HepG2 (cell line): Measurements from ENCODE around the gene P4HB. TPM values are rescaled to one million over a fixed set of nuclear protein-coding genes. Genes with fewer than 3 reads are reported as not detected.

Source experiments
- AGO2 ChIP-seq: fragments of 200-400 bp; formaldehyde crosslinking; optimal IDR thresholded peaks from 2 replicates; pipeline ENCODE3; 2017; ENCODE audit warnings: mild to moderate bottlenecking, low read depth, low read length, moderate library complexity
- ARID2 ChIP-seq: sonication (generic); formaldehyde crosslinking; IDR thresholded peaks from 2 replicates; pipeline ENCODE4 v1.8.1; 2022; ENCODE audit warnings: mild to moderate bottlenecking, missing genetic modification reagents, borderline replicate concordance
- CBX5 ChIP-seq: sonication (generic); formaldehyde crosslinking; IDR thresholded peaks from 2 replicates; pipeline ENCODE4 v1.4.0; 2020; ENCODE audit warnings: missing genetic modification reagents, borderline replicate concordance
- CEBPG ChIP-seq: IDR thresholded peaks from 2 replicates; pipeline ENCODE4 v1.6.1; 2016
- CENPT ChIP-seq: sonication (generic); formaldehyde crosslinking; IDR thresholded peaks from 2 replicates; pipeline ENCODE4 v1.8.0; 2022; ENCODE audit warnings: low read depth, mild to moderate bottlenecking, moderate library complexity, missing genetic modification reagents
- ERF ChIP-seq: IDR thresholded peaks from 2 replicates; pipeline ENCODE4 v1.6.1; 2018; ENCODE audit warnings: missing biosample characterization, missing genetic modification reagents
- ISX ChIP-seq: sonication (generic); formaldehyde crosslinking; conservative IDR thresholded peaks from 2 replicates; pipeline ENCODE4 v1.5.0; 2020; ENCODE audit warnings: missing genetic modification reagents
- KAT2B ChIP-seq: fragments of 150-350 bp; IDR thresholded peaks from 2 replicates; pipeline ENCODE4 v1.6.1; 2014; ENCODE audit warnings: low read depth, low read length, borderline replicate concordance
- KDM5B ChIP-seq: sonication (generic); formaldehyde crosslinking; IDR thresholded peaks from 2 replicates; pipeline ENCODE4 v1.4.0; 2020; ENCODE audit warnings: missing genetic modification reagents, mild to moderate bottlenecking, borderline replicate concordance
- MTA1 ChIP-seq: sonication (generic); formaldehyde crosslinking; IDR thresholded peaks from 2 replicates; pipeline ENCODE4 v1.4.0; 2020; ENCODE audit warnings: missing genetic modification reagents, mild to moderate bottlenecking, borderline replicate concordance
- NCOA2 ChIP-seq: sonication (generic); formaldehyde crosslinking; IDR thresholded peaks from 2 replicates; pipeline ENCODE4 v1.8.0; 2022; ENCODE audit warnings: inconsistent platforms
- NFIC ChIP-seq: IDR thresholded peaks from 2 replicates; pipeline ENCODE4 v1.6.1; 2012; ENCODE audit warnings: mild to moderate bottlenecking, low read length, inconsistent platforms
- POLR2A ChIP-seq, 2 experiments: IDR thresholded peaks; 2 replicates each; pipeline ENCODE4 v1.6.1; 2011; ENCODE audit warnings: low read depth in 2 of 2, low read length in 2 of 2, mild to moderate bottlenecking in 1 of 2, moderate library complexity in 1 of 2; ENCODE audit not compliant: insufficient read depth in 1 of 2
- RFX1 ChIP-seq: fragments of 450-650 bp; IDR thresholded peaks from 2 replicates; pipeline ENCODE4 v1.6.1; 2017
- ZBTB38 ChIP-seq: sonication (generic); formaldehyde crosslinking; IDR thresholded peaks from 2 replicates; pipeline ENCODE4 v1.5.1; 2020; ENCODE audit warnings: mild to moderate bottlenecking, missing genetic modification reagents
- ZFP1 ChIP-seq: IDR thresholded peaks from 2 replicates; pipeline ENCODE4 v1.6.1; 2016
- ZFX ChIP-seq: sonication (generic); formaldehyde crosslinking; IDR thresholded peaks from 2 replicates; pipeline ENCODE4 v1.4.0; 2020; ENCODE audit warnings: mild to moderate bottlenecking, low read depth, missing genetic modification reagents, moderate library complexity
- ZNF225 ChIP-seq: sonication (generic); formaldehyde crosslinking; IDR thresholded peaks from 2 replicates; pipeline ENCODE4 v1.4.0; 2020; ENCODE audit warnings: mild to moderate bottlenecking, missing genetic modification reagents
- ZNF232 ChIP-seq: sonication (generic); formaldehyde crosslinking; IDR thresholded peaks from 2 replicates; pipeline ENCODE4 v1.4.0; 2020; ENCODE audit warnings: missing genetic modification reagents, borderline replicate concordance
- ZNF251 ChIP-seq: sonication (generic); formaldehyde crosslinking; IDR thresholded peaks from 2 replicates; pipeline ENCODE4 v1.9.0; 2021; ENCODE audit warnings: mild to moderate bottlenecking, missing genetic modification reagents
- ZNF629 ChIP-seq: sonication (generic); formaldehyde crosslinking; conservative IDR thresholded peaks from 2 replicates; pipeline ENCODE4 v1.5.0; 2020; ENCODE audit warnings: missing genetic modification reagents
- polyA plus RNA-seq, 8 experiments: library from polyadenylated mRNA; depleted of rRNA in 3 of 8; stranded (reverse) in 7 of 8; unstranded in 1 of 8; fragments of >200 nt; fragmentation: Illumina TruSeq in 4 of 8; extraction: Trizol in 4 of 8; gene quantifications; 2 replicates each; pipeline versions ENCODE4 v1.2.1 to v1.2.3, GENCODE V29; 2011 to 2016; ENCODE audit warnings: low read depth in 4 of 8, missing spikeins in 1 of 8, mixed read lengths in 1 of 8; ENCODE audit not compliant: insufficient read depth in 1 of 8
- total RNA-seq, 5 experiments: library from RNA; depleted of rRNA; stranded (reverse); fragments of >200 nt; fragmentation: Illumina TruSeq; extraction: Trizol; gene quantifications; 2 replicates each; pipeline ENCODE4 v1.2.3, GENCODE V29; 2016; ENCODE audit warnings: low read depth in 1 of 5
- TF ChIP-seq, protein P1 (sequence below): sonication (generic); formaldehyde crosslinking; IDR thresholded peaks from 2 replicates; pipeline ENCODE4 v1.4.0; 2020; ENCODE audit warnings: missing genetic modification reagents
- TF ChIP-seq, protein P2 (sequence below): sonication (generic); formaldehyde crosslinking; IDR thresholded peaks from 2 replicates; pipeline ENCODE4 v1.4.0; 2020; ENCODE audit warnings: missing genetic modification reagents
- TF ChIP-seq, protein P3 (sequence below): sonication (generic); formaldehyde crosslinking; IDR thresholded peaks from 2 replicates; pipeline ENCODE4 v1.8.0; 2023; ENCODE audit warnings: mild to moderate bottlenecking, missing genetic modification reagents

P4HB gene
- total and polyA plus RNA-seq, 2 of the 13 experiments (the other 11 are each of a cell fraction or from before 2014, with no cell fraction given): 185 to 782 TPM

DNA sequence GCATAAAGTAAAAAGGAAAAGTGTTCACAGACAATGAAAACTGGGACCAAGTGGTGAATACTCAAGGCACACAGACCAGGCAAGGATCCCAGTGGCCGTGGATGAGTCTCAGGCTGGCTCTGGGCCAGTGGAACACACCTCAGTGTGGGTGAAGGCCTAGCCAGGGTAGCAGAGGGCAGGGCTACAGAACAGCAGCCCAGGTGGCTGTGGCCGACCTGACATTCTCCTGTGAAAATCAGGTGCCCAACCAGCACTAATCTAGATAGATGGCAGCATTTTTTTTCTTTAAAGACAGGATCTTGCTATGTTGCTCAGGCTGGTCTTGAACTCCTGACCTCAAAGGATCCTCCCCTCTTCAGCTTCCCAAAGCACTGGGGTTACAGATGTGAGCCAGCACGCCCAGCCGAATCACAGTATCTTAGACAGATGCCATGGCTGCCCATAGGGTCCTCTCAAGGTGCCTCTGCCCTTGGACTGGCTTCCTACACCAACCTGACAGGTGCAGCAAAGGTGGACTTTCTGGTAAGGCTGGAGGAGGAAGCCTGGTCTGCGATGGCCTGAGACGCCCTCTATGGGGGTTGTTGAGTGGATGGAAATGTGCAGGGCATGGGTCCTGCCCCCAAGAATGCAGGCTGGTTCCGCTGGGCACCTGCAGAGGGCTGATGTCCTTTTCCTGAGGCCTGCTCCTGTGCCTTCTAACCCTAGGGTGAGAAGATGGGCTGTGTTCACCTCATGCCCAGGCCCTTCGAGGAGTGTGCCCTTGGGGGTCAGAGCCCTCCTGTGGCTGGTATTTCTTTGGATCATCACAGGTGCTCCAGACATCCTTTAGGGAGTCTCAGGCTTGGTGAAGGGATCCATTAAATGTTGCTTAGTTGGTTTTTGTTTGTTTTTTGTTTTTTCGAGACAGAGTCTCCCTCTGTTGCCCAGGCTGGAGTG is 3.8 kb upstream of the P4HB start (continued):
- no peak for TF ChIP-seq ZNF232
- no peak for TF ChIP-seq RFX1
- no peak for TF ChIP-seq KAT2B
- no peak for TF ChIP-seq NFIC
- TF ChIP-seq KDM5B (CRISPR knock-in tag): no peak
- no peak for TF ChIP-seq CENPT
- TF ChIP-seq, protein P1, sequence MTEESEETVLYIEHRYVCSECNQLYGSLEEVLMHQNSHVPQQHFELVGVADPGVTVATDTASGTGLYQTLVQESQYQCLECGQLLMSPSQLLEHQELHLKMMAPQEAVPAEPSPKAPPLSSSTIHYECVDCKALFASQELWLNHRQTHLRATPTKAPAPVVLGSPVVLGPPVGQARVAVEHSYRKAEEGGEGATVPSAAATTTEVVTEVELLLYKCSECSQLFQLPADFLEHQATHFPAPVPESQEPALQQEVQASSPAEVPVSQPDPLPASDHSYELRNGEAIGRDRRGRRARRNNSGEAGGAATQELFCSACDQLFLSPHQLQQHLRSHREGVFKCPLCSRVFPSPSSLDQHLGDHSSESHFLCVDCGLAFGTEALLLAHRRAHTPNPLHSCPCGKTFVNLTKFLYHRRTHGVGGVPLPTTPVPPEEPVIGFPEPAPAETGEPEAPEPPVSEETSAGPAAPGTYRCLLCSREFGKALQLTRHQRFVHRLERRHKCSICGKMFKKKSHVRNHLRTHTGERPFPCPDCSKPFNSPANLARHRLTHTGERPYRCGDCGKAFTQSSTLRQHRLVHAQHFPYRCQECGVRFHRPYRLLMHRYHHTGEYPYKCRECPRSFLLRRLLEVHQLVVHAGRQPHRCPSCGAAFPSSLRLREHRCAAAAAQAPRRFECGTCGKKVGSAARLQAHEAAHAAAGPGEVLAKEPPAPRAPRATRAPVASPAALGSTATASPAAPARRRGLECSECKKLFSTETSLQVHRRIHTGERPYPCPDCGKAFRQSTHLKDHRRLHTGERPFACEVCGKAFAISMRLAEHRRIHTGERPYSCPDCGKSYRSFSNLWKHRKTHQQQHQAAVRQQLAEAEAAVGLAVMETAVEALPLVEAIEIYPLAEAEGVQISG (CRISPR knock-in tag): 0 out of 2 replicates have a peak, but pooled peaks have one; percentile 18
- TF ChIP-seq NCOA2: no peak
- no peak for TF ChIP-seq ISX
- TF ChIP-seq ZNF251 (CRISPR knock-in tag): no peak
- TF ChIP-seq ZNF225 (CRISPR knock-in tag): no peak
- no peak for TF ChIP-seq MTA1 (CRISPR knock-in tag)
- no peak for TF ChIP-seq CBX5 (CRISPR knock-in tag)
- TF ChIP-seq AGO2: peak; percentile 70
- no peak; the same call in 1 of the 2 replicates for TF ChIP-seq ERF (CRISPR knock-in tag)
- no peak for TF ChIP-seq ARID2 (CRISPR knock-in tag)
- TF ChIP-seq POLR2A (IDR thresholded peaks at IDR 0.05; ENCODE audit: insufficient read depth in 1 of 2, low read depth in 2 of 2, low read length in 2 of 2): peak in 1 of 2 experiments; percentile 28; a peak in 1 of 4 replicates
- TF ChIP-seq, protein P2, sequence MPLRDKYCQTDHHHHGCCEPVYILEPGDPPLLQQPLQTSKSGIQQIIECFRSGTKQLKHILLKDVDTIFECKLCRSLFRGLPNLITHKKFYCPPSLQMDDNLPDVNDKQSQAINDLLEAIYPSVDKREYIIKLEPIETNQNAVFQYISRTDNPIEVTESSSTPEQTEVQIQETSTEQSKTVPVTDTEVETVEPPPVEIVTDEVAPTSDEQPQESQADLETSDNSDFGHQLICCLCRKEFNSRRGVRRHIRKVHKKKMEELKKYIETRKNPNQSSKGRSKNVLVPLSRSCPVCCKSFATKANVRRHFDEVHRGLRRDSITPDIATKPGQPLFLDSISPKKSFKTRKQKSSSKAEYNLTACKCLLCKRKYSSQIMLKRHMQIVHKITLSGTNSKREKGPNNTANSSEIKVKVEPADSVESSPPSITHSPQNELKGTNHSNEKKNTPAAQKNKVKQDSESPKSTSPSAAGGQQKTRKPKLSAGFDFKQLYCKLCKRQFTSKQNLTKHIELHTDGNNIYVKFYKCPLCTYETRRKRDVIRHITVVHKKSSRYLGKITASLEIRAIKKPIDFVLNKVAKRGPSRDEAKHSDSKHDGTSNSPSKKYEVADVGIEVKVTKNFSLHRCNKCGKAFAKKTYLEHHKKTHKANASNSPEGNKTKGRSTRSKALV: no peak
- 0 out of 2 replicates have a peak, but pooled peaks have one; percentile 17 for TF ChIP-seq ZFX (CRISPR knock-in tag)
- TF ChIP-seq CEBPG (CRISPR knock-in tag): no peak
- TF ChIP-seq ZFP1 (CRISPR knock-in tag): no peak
- no peak for TF ChIP-seq ZNF629 (CRISPR knock-in tag)
- TF ChIP-seq, protein P3, sequence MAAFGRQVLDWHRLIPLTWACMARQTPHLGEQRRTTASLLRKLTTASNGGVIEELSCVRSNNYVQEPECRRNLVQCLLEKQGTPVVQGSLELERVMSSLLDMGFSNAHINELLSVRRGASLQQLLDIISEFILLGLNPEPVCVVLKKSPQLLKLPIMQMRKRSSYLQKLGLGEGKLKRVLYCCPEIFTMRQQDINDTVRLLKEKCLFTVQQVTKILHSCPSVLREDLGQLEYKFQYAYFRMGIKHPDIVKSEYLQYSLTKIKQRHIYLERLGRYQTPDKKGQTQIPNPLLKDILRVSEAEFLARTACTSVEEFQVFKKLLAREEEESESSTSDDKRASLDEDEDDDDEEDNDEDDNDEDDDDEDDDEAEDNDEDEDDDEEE (CRISPR knock-in tag): no peak
- peak; percentile 71; the same call in 1 of the 2 replicates for TF ChIP-seq ZBTB38 (CRISPR knock-in tag)
